Dermis microvascular lymphatic vessel endothelial cell (primary cell): ENCODE data around the gene OXA1L. TPM values are rescaled to one million over a fixed set of nuclear protein-coding genes. Genes with fewer than 3 reads are reported as not detected.
"Not testable (repeated sequence)": the region's sequence is repeated elsewhere in the genome, so short reads cannot be mapped to it uniquely, and the experiment has no call there.

ENCODE experiments used
- DNase-seq, 2 donors: peaks; one replicate each; pipeline versions ENCODE4 v3.0.0 to v3.0.0-alpha.2; 2010; ENCODE audit warnings: low read depth in 2 of 2
- total RNA-seq: library from RNA; depleted of rRNA; stranded (reverse); fragments of >200 nt; gene quantifications from 2 replicates; pipeline ENCODE4 v1.2.1, GENCODE V29; 2014

Gene OXA1L
- total RNA-seq, 1 donor from 2014 or later: 50.6 TPM

DNA sequence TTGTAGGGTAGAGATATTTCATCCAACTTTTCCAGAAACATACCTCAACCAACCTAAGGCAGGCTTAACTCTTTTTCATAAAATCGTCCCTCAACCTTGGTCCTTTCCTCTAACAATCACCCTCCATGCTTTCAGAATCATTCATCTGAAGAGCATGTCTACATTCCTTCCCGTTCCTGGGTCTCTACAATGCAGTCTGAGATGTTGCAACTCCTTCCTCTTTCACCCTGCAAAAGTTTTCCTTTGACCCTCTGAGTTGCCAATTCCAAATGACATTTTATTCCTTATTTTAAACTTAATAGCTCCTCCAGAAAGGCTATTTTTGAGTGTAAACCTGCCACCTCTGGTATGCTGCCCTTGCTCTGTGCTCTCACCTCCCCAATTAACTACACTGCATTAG, 32.0 kb downstream of the OXA1L start:
- DNase-seq: no peak

DNA sequence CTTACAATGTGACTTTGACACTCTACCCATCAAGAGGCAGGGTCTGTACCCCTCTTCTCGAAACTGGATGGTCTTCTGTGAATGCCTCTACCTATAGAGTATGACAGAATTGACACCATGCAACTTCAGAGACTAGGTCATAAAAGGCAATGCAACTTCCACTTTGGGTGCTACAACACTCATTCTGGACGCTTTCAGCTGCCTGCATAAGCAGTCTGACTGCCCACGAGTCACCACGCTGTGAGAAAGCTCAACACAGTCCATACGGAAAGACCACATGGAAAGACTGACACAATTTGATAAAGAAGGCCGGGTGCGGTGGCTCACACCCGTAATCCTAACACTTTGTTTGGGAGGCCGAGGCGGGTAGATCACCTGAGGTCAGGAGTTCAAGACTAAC, 33.9 kb downstream of the OXA1L start:
- DNase-seq: no peak

DNA sequence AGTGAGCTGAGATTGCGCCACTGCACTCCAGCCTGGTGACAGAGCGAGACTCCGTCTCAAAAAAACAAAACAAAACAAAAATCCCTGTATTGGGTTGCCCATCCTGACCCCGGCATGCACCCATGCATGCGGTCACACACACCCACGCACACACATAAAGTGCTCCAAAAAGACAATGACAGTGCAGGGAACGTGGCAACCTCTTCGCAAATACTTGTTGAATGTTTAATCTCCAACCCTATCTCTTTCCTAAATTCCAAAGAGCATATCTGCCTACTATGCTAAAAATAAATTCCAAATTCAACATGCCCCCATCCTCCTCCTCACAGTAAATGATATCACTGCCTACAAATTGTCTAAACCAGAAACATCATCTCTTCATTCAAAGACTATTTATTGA, 35.2 kb downstream of the OXA1L start:
- DNase-seq: no peak

DNA sequence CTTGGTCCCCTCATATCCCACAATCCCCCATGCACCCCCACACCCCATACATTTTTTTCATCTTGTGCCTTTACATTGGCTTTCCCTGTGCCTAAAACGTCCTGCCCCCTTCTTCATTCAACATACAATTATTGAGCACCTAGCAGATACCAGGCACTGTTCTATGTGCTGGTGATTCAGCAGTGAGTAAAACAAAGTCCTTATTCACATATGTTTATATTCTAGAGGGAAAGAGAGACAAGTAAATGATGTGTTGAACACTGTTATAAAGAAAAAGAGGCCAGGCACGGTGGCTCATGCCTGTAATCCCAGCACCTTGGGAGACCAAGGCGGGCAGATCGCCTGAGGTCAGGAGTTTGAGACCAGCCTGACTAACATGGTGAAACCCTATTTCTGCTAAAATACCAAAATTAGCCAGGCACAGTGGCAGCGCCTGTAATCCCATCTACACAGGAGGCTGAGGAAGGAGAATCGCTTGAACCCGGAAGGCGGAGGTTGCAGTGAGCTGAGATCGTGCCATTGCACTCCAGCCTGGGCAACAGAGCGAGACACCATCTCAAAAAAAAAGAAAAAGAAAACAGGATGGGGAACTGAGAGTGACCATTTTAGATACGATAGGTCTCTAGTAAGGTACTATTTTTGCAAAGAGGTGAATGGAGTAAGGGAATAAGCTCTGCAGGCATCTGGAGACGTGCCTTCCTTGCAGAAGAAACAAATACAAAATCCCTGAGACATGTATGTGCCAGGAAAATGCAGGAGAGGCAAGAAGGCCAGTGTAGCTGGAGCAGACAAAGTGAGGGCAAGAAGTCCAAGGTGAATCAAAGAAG, 36.6 kb downstream of the OXA1L start:
- no peak for DNase-seq

DNA sequence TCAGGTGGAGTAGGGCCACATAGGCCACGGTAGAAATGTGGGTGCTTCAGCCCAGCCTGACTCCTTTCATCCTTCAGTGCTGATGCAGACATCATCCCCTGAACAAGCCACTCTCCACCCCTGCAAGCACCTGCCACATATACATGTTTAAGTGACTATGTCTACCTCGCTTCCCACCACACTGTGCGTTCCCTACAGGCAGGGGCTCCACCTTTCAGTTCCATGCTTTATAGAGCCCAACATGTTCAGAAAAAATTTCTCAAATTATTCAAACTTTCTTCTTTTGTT, 37.1 kb downstream of the OXA1L start:
- DNase-seq: no peak

DNA sequence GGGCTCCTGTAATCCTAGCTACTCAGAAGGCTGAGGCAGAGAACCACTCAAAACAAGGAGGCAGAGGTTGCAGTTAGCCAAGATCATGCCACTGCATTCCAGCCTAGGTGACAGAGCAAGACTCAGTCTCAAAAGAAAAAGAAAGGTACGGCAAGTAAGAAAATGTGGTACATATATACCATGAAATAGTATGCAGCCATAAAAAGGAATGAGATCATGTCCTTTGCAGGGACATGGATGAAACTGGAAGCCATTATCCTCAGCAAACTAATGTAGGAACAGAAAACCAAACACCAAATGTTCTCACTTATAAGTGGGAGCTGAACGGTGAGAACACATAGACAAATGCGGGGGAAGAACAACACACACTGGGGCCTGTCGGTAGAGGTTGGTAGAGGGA, 38.7 kb downstream of the OXA1L start:
- DNase-seq: not testable (repeated sequence)

DNA sequence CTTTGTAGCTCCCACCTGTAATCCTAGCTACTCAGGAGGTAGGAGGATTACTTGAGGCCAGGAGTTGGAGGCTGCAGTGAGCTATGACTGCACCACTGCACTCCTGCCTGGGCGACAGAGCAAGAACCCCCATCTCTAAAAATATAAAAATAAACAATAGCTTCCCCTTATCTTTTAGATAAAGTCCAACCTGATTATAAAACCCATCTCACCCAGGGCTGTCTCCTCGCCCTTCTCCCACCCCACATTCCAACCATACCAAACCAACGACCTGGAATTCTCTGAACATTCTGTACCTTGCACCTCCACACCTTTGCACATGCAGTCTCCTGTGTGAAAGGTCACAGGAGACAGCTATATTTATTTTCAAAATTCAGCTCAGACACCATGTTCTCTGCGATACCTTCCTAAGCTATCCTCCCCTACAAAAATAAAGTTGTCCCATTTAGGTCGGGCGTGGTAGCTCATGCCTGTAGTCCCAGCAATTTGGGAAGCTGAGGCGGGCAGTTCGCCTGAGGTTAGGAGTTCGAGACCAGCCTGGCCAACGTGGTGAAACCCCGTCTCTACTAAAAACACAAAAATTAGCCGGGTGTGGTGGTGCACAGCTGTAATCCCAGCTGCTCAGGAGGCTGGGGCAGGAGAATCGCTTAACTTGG, 41.1 kb downstream of the OXA1L start:
- no peak for DNase-seq

DNA sequence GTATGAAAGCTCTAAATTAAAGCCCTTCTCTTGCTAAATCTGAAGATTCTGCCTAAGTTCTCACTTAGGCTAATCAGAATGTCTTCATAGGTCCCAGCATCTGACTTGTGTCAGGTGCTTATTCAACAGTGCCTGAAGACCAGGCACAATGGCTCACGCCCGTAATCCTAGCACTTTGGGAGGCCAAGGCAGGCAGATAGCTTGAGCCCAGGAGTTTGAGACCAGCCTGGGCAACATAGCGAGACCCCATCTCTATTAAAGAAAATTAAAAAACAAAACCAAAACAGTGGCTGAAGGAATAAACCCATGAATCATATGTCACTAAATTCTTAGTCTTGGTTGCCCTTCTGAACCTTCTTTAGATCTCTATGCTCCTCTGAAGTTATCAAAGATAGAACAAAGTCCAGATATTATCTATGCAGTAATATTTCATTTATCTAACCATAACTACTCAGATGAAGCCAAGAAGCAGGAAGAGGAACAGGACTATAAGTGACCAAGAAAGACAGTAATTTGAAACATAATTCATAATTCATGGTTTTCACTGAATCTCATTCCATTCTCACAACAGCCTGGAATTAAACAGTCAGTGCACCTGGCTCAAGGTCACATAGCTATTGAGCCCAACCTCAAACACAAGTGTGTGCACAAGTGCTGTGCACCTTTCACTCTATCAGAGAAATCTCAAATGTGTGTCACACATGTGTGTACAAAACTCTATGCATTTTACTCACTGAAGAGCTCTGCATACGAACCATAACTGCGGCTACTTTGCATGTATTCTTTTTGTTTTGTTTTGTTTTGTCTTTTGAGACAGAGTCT, 42.1 kb downstream of the OXA1L start:
- DNase-seq: no peak

DNA sequence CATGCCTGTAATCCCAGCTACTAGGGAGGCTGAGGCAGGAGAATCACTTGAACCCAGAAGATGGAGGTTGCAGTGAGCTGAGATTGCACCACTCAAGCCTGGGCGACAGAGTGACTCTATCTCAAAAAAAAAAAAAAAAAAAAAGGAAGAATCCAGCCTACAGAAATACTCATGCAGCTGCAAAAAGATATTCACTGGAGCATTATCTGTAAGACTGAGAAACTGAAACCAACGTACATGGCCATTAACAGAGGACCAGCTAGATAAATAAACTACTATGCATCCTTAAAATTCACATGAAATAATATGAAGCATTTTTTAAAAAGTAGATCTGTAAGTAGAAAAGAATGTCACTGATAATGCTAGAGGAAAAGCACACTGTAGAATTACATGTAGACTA, 45.2 kb downstream of the OXA1L start:
- no peak for DNase-seq

DNA sequence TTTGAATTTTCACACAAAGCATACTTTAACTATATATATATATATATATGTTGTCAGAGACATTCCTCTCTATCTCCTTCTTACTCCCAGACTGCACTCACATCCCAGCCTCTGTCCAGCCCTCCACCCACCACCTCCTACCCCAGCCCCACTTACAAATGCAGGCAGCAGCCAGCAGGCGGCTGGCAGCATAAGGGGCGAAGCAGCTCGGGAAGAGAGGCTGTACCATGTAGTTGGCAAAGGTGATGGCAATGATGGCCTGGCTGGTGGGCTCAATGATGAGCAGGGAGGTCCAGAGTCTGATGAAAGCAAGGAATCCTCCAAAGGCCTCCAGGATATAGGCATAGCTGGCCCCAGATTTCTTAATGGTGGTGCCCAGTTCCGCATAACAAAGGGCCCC, 46.3 kb downstream of the OXA1L start:
- DNase-seq: no peak

DNA sequence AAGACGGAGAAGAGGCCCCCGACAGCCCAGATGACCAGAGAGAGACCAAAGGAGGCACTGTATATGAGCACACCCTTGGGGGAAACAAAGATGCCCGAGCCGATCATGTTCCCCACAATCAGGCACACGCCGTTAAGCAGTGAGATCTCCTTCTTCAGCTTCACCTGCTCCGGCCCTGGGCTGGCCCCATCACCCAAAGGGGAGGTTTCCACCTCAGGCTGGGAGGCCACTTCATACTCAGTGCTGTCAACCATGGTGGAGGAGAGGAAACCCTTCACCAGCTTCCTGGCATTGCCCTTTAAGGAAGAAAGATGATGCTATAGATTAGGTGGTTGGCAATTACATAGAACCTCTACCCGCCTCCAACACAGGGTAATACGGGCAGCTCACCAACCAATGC, 46.7 kb downstream of the OXA1L start:
- DNase-seq: no peak

DNA sequence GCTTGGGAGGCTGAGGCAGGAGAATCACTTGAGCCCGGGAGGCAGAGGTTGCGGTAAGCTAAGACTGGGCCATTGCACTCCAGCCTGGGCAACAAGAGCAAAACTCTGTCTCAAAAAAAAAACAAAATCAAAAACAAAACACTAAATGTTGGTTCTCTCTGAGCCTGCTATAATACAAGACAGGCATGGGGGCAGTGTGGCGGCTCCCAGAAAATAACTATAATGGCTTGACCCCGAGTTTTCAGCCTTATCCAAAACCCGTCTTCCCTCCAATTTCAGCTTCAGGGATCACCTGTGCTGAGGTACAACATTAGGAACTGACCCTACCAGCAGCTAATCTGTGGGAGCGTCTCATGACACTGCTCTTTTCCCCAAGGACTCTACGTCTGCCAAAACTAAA, 47.9 kb downstream of the OXA1L start:
- no peak for DNase-seq

DNA sequence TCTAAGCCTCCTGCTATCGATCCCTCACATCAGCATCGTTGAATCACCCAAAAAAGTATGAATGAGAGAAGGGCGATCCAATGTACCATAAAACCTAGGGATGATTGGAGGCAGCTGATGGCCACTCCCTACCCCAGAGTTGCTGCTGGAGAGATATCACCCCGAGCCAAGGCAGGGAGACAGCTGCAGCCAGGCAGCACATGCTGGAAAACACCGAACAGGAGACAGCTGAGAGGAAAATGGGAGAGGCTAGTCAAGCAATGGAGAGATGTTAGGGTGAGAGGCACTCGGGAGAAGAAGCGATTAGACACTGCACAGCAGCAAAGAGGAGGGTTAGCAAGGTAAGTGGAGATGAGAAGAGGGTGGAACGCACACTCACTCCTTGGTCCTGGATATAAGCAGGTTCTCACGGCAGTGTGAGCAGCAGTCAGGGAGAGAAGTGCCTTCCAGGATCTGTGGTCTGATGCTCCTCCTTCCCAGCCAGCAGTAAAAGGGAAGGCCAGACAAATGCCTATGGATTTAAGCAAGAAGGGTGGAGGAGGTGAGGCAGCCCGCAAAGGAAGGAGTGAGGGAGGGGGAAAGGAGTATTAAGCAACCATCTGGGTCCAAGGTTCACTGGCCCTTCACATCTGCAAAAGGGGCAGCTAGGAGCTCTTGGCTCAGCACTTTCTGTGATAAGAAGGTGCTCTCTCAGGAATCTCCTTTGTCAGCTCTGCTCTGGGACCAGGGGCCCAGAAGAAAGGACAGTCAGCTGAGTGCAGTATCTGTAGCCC, 48.6 kb downstream of the OXA1L start, which contains the start of gene SLC7A7:
TSS of gene SLC7A7 (minus strand) at position 495 of the 773 bp plus-strand sequence. CDS start 2,037 bp downstream, outside the sequence.
- DNase-seq: no peak

DNA sequence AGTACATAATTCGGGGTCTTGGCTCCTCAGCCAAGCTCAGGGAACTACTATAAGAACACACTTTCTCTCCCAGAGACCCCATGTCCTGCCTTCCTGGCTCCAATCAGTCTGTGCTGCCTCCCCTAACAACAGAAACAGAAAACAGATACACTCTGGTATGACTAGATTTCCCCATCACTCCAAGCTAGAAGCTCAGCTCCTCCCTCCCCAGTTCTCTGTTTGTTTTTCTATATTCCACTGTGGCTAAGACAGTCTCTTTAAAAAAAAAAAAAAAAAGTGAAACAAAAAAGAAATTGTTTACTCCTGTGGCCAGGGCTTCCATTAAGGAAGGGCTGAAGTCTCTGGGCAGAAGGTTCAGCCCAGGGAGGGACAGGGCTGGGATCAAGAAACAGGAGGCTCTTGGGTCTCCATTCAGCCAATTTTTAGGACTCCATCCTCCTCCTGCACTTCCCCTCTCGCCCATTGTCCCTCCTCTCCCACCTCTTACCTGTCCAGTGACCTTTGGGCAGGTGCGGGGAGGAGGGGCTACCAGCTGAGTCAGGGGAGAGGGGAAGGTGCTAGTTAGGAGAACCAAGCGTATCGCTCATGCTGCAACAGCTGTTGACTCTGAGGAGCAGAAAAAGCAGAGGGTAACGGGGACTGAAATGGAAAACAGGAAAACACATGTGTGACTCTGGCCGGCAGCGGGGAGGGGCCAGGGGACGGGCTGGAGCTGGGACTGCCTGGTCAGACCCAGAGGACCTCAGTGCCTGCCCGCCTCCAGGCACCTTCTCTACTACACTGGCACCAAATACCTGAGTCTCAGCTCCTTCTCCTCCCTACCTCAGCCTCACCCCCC, 52.9 kb downstream of the OXA1L start:
- peak; percentile 81 to 88 for DNase-seq

DNA sequence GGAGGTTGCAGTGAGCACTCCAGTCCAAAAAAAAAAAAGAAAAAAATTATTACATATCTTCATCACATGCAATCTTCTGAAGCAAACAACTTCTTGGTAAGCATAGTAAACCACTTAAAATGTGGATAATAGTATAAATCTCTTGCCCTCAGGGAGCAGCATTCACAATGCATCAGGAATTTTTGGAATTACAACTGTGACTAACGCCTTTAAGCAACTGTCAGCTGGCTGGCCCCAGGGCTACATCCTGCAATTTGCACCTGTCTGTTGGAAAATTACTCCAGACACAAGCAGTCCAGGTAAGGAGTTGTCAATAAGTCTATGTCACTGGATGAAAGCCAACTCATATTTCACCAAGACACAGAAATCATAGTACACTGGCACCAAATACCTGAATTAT, 54.2 kb downstream of the OXA1L start:
- DNase-seq: no peak

DNA sequence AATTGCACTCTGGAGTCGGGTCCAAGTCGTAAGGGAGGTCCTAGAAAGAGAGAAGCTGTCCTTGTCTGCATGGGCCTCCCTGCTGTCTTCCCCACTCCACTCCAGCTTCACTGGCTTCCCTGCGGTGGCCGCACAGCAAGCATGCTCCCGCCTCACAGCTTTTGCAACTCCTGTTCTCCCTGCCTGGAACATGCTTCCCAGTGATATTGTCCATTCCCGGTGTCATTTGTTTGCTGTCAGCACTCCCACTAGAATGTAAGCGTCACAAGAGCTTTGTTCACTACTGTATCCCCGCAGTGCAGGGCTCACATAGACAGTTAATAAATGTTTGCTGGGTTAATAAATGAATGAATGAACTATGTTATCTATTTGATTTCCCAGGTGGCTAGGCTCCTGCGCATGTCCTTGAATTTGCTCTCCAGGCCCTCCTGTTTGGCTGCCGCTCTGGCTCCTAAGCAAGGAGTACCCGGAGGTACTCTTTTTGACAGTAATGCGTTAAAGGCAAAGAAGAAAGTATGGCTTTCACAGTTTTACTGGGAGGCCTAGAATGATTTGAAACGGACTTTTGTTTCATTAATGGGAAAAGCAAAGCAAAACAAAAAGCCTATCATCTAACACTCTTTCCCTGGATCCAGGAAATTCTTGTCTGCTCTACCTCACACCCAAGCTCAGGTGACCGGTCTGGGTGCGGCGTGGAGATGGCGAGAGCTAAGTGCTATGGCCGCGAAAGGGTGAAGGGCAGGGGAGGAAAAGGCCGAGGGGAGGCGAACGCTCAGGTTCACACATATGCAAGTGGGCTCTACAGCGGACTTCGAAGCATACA, 54.9 kb downstream of the OXA1L start:
- DNase-seq: no peak

DNA sequence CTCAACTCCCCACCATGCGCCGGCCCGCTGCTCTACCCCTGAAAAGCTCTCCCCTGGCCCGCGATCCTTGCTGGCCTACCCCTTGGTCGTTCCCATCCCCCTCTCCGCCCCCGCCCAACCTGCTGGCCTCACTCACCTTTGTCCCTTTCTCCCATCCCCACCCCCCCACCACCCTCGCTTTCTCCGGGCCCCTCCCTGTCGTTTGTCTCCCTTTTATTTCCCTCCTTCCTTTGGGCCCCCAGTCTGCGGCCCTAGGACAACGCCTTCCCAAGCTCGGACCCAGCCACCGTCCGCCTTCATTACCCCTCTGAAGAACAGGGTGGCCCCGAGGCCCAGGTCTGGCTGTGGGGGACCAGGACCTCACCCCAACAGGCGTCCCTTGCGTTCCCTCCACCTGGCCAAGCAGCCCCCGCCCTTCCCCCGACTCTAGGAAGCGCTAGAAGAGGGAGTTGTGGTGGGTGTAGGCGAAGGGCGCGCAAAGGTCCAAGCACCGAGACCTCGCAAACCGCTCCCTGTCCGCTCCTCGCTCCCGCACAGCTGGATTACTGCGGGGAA, 55.6 kb downstream of the OXA1L start:
- no peak for DNase-seq
